RCC 7860 (cell line): Measurements from ENCODE around the gene ATP6V1G2.

ENCODE experiments used
- DNase-seq: peaks from one replicate; pipeline ENCODE4 v3.0.0-alpha.2; 2015; ENCODE audit warnings: low spot score
- FAIRE-seq: peaks from 2 replicates; lab custom pipeline; 2012; peaks lifted over from hg19 to GRCh38; lab: Jason Lieb, UNC

The ATP6V1G2 gene

GRCh38 chr6:31575952-31576685 lies 29.7 kb upstream of the ATP6V1G2 start:
- no peak for DNase-seq
- FAIRE-seq: no peak

GRCh38 chr6:31575335-31575901 lies 29.0 kb upstream of the ATP6V1G2 start, which contains the start of gene TNF:
Gene TNF (plus strand): TSS chr6:31575565. CDS start chr6:31575742, 177 bp downstream.
- FAIRE-seq (no peak), DNase-seq (peak; percentile 37)

GRCh38 chr6:31574106-31575061 lies 28.0 kb upstream of the ATP6V1G2 start:
- FAIRE-seq: no peak

GRCh38 chr6:31573239-31574105 lies 27.1 kb upstream of the ATP6V1G2 start:
- FAIRE-seq: no peak
- no peak for DNase-seq

More at GRCh38 chr6:31574106-31575061, 28.0 kb upstream of the ATP6V1G2 start:
- no peak for DNase-seq

- FAIRE-seq (no peak), DNase-seq (no peak)
Measured at GRCh38 chr6:31572041-31572911, 25.9 kb upstream of the ATP6V1G2 start, which contains the start of gene LTA. Gene LTA (plus strand): TSS chr6:31572289. CDS start chr6:31572743, 454 bp downstream.

GRCh38 chr6:31569861-31570536 lies 23.6 kb upstream of the ATP6V1G2 start:
- DNase-seq (no peak), FAIRE-seq (no peak)

- FAIRE-seq: no peak
Measured at GRCh38 chr6:31568537-31568961, 22.1 kb upstream of the ATP6V1G2 start.

GRCh38 chr6:31567531-31568370 lies 21.3 kb upstream of the ATP6V1G2 start:
- DNase-seq (no peak), FAIRE-seq (no peak)

More at GRCh38 chr6:31568537-31568961, 22.1 kb upstream of the ATP6V1G2 start:
- no peak for DNase-seq

GRCh38 chr6:31560697-31561058 lies 14.3 kb upstream of the ATP6V1G2 start:
- FAIRE-seq (no peak), DNase-seq (no peak)

GRCh38 chr6:31559958-31560696 lies 13.7 kb upstream of the ATP6V1G2 start:
- DNase-seq: peak; percentile 88
- FAIRE-seq: peak; percentile 75

- FAIRE-seq (no peak), DNase-seq (no peak)
Measured at GRCh38 chr6:31559606-31559957, 13.2 kb upstream of the ATP6V1G2 start.

- FAIRE-seq: no peak
- no peak for DNase-seq
Measured at GRCh38 chr6:31558631-31559500, 12.5 kb upstream of the ATP6V1G2 start.

- no peak for DNase-seq
Measured at GRCh38 chr6:31558318-31558625, 11.9 kb upstream of the ATP6V1G2 start.

GRCh38 chr6:31557443-31558317 lies 11.3 kb upstream of the ATP6V1G2 start:
- FAIRE-seq (no peak), DNase-seq (no peak)

More at GRCh38 chr6:31558318-31558625, 11.9 kb upstream of the ATP6V1G2 start:
- FAIRE-seq: no peak

GRCh38 chr6:31556307-31556706 lies 9.9 kb upstream of the ATP6V1G2 start:
- no peak for DNase-seq
- FAIRE-seq: no peak
